Tibial nerve (tissue), 4 donors: Measurements from ENCODE around the gene HOTAIR. TPM values are rescaled to one million over a fixed set of nuclear protein-coding genes. Genes with fewer than 3 reads are reported as not detected.

ENCODE experiments used
- DNase-seq, 2 donors: peaks; one replicate each; pipeline ENCODE4 v3.0.0-alpha.2; 2019; ENCODE audit warnings: low spot score in 2 of 2
- H3K27ac ChIP-seq, 4 donors: fragments of 200-600 bp; sonication (generic) in 3 of 4; one replicate each; pipeline ENCODE4 v1.5.1; 2017 to 2019; ENCODE audit warnings: mild to moderate bottlenecking in 1 of 4
- H3K27me3 ChIP-seq, 2 donors: fragments of 200-600 bp; sonication (generic) in 1 of 2; one replicate each; pipeline versions ENCODE4 v1.5.1 to v1.6.0; 2017 to 2019
- H3K36me3 ChIP-seq, 3 donors: fragments of 200-600 bp; sonication (generic); one replicate each; pipeline ENCODE4 v1.5.1; 2018 to 2019
- H3K4me1 ChIP-seq, 4 donors: fragments of 200-600 bp; sonication (generic) in 3 of 4; one replicate each; pipeline ENCODE4 v1.5.1; 2017 to 2019
- H3K4me3 ChIP-seq, 4 donors: fragments of 200-600 bp; sonication (generic) in 3 of 4; one replicate each; pipeline ENCODE4 v1.5.1; 2017 to 2019; ENCODE audit warnings: mild to moderate bottlenecking in 1 of 4, moderate library complexity in 1 of 4
- H3K9me3 ChIP-seq, 4 donors: fragments of 200-600 bp; sonication (generic) in 3 of 4; one replicate each; pipeline ENCODE4 v1.5.1; 2017 to 2019
- EP300 ChIP-seq, 2 donors: sonication (generic); formaldehyde crosslinking; IDR thresholded peaks; one replicate each; pipeline ENCODE4 v1.6.1; 2017; ENCODE audit warnings: antibody characterized with exemption in 2 of 2, mild to moderate bottlenecking in 1 of 2
- POLR2A ChIP-seq, 2 donors: fragments of 450-650 bp; IDR thresholded peaks; one replicate each; pipeline ENCODE4 v1.6.1; 2017; ENCODE audit warnings: antibody characterized with exemption in 2 of 2, mild to moderate bottlenecking in 2 of 2, moderate library complexity in 2 of 2
- WGBS, 2 donors: methylation state at CpG; one replicate each; pipeline ENCODE4 v1.1.5; 2018; 5-methylcytosine and 5-hydroxymethylcytosine counted together
- total RNA-seq, 4 donors: library from RNA; depleted of rRNA; stranded (reverse); fragments of >200 nt; gene quantifications; one replicate each; pipeline ENCODE4 v1.1.0, GENCODE V29; 2016
- TF ChIP-seq, protein P1 (sequence below), 5 experiments: fragments of 200-600 bp in 3 of 5; fragments of 450-650 bp in 2 of 5; sonication (generic) in 3 of 5; IDR thresholded peaks; one replicate each; pipeline ENCODE4 v1.5.1; 2016 to 2019; ENCODE audit warnings: antibody characterized with exemption in 5 of 5, mild to moderate bottlenecking in 3 of 5, moderate library complexity in 2 of 5

The HOTAIR gene
- total RNA-seq, 4 donors from 2014 or later = 0.20 to 0.42 (median 0.30) TPM; not detected in 1

DNA sequence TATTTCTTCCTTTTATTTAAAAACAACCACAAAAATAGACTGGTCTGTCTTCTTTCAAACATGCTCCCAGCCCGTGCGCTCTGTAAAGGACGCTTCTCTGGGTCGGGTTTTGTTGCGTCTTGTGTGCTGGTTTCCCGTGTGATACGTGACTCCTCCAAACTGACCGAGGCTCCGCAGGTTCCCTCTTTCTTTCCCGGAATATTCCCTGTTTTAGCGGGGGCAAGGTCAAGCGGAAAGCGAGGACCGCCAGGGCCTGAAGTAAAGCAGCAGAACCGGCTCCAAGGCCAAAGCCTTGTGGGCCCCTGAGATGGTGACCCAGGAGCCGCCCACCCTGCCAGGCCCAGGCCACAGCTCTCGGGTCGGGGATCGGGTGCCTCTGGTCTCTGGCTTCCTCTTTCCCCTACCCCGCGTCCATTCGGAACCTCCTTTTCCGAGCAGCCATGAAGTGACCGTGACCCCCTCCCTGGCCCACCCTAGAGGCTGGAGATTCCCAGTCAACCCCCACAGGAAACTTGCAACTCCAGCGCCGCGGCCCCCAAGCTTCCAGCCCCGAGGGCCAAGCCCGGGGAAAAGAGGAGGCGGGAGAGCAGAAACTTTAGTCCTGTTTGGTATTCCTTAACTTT lies 9.3 kb upstream of the HOTAIR start:
- Histone ChIP-seq H3K27me3 (peaks cover 0 to 93% of the 10 kb centered on the region in 2 donors), H3K4me3 (peak overlapping the region in 1 of 4 donors; percentile 66), H3K27ac (peak overlapping the region in 2 of 4 donors; percentile 30 to 88), H3K36me3 (no peaks in the 10 kb centered on the region), H3K9me3 (no peaks in the 10 kb centered on the region), H3K4me1 (peaks cover 0 to 38% (median 10%) of the 10 kb centered on the region in 4 donors)
- 45% methylated on average over 30 of the region's 30 CpGs for WGBS, 2 donors
- no peak for DNase-seq
- TF ChIP-seq EP300 (IDR thresholded peaks at IDR 0.05) = no peak
- TF ChIP-seq POLR2A (IDR thresholded peaks at IDR 0.05) = no peak
- TF ChIP-seq, protein P1, sequence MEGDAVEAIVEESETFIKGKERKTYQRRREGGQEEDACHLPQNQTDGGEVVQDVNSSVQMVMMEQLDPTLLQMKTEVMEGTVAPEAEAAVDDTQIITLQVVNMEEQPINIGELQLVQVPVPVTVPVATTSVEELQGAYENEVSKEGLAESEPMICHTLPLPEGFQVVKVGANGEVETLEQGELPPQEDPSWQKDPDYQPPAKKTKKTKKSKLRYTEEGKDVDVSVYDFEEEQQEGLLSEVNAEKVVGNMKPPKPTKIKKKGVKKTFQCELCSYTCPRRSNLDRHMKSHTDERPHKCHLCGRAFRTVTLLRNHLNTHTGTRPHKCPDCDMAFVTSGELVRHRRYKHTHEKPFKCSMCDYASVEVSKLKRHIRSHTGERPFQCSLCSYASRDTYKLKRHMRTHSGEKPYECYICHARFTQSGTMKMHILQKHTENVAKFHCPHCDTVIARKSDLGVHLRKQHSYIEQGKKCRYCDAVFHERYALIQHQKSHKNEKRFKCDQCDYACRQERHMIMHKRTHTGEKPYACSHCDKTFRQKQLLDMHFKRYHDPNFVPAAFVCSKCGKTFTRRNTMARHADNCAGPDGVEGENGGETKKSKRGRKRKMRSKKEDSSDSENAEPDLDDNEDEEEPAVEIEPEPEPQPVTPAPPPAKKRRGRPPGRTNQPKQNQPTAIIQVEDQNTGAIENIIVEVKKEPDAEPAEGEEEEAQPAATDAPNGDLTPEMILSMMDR (IDR thresholded peaks at IDR 0.05) = no peak

DNA sequence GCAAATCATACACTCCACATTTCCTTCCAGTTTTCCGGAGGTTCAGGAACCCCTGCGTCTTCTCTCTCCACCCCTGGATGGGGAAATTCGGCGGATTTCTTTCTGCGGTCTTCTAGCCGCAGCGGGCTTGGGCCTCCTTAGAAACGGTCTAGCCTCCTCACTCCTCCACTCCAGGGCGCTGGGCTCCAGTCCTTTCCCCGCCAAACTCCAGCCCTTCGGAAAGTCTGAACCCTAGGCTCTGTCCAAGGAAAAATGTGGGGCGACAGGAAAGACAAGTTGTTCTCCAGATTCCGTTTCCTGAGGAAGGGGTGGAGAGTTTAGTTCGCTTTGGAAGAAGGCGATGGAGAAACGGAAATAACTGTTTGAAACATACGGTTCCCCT lies 8.8 kb upstream of the HOTAIR start:
- 58 to 72% methylated on average over 17 of the region's 17 CpGs for WGBS, 2 donors
- Histone ChIP-seq H3K9me3 (no peaks in the 10 kb centered on the region), H3K4me3 (peak overlapping the region in 1 of 4 donors; percentile 66), H3K4me1 (peaks cover 0 to 33% (median 8%) of the 10 kb centered on the region in 4 donors), H3K27ac (peak overlapping the region in 1 of 4 donors; percentile 88), H3K36me3 (no peaks in the 10 kb centered on the region), H3K27me3 (peaks cover 0 to 93% of the 10 kb centered on the region in 2 donors)
- DNase-seq = no peak
- TF ChIP-seq EP300 (IDR thresholded peaks at IDR 0.05) (no peak), POLR2A (IDR thresholded peaks at IDR 0.05) (no peak)
- TF ChIP-seq, protein P1 (IDR thresholded peaks at IDR 0.05) = no peak

GRCh38 chr12:53982648-53983567 lies 8.2 kb upstream of the HOTAIR start:
- Histone ChIP-seq H3K9me3 (no peaks in the 10 kb centered on the region), H3K36me3 (no peaks in the 10 kb centered on the region), H3K27ac (peak overlapping the region in 1 of 4 donors; percentile 39), H3K4me3 (no peak overlapping the region), H3K27me3 (peaks cover 0 to 94% of the 10 kb centered on the region in 2 donors), H3K4me1 (peaks cover 0 to 35% (median 8%) of the 10 kb centered on the region in 4 donors)
- no peak for DNase-seq
- WGBS, 2 donors = 69 to 72% methylated on average over 26 of the region's 26 CpGs
- TF ChIP-seq EP300 (IDR thresholded peaks at IDR 0.05) = no peak
- TF ChIP-seq, protein P1 (IDR thresholded peaks at IDR 0.05) = no peak
- no peak for TF ChIP-seq POLR2A (IDR thresholded peaks at IDR 0.05)

DNA sequence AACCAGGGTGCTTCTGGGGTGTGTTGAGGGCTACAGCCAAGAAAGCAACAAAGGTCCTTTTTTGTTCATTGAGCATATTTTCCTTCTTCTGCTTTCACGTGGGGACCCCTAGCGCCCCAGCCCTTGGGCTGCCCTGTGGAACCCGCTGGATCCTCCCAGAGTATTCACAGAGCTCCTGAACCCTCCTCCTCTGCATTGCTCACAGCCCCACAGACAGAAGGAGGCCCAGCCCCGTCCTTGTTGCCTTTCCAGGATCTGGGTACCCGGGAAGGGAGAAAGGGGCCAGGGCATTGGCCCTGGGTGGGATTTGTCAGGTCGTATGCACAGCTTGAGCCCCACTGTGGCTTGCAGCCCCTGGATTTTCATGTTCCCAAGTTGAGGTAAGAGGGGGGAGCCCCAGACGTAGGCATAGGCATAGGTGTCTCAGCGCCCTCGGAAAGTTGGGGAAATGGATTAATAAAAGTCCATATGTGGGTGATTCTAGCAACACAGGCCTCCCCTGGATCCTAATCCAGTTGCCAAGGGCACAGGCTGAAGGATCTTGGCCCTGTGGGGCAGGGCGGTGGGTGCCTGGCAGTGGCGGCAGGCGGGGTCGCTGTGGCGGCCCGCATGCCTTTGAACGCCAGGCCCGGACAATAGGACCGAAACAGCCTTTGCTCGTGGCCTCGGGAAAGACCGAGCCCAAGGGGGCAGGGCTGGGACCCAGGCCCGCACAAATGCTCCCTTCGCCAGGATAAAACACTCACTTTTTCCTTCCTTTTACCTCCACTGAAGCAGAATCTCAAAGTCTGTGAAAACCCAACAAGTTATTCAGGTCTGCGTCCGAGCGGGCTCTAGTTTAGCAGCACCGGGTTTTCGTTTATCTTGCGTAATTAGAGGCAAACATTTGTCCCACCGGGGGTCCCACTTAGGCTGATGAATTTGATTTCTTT lies 7.1 kb upstream of the HOTAIR start:
- WGBS, 2 donors = 58 to 66% methylated on average over 24 to 30 of the region's 30 CpGs
- H3K27me3 ChIP-seq = peaks cover 0 to 94% of the 10 kb centered on the region in 2 donors
- H3K4me3 ChIP-seq = no peak overlapping the region
- no peaks in the 10 kb centered on the region for H3K9me3 ChIP-seq
- TF ChIP-seq, protein P1 (IDR thresholded peaks at IDR 0.05) = no peak
- TF ChIP-seq EP300 (IDR thresholded peaks at IDR 0.05) = no peak
- no peak for TF ChIP-seq POLR2A (IDR thresholded peaks at IDR 0.05)
- no peak overlapping the region for H3K27ac ChIP-seq
- no peak for DNase-seq
- H3K36me3 ChIP-seq = no peaks in the 10 kb centered on the region
- H3K4me1 ChIP-seq = peaks cover 0 to 32% (median 8%) of the 10 kb centered on the region in 4 donors
